ENCODE measurements around the gene OSTF1. TPM values are rescaled to one million over a fixed set of nuclear protein-coding genes. Genes with fewer than 3 reads are reported as not detected.

OSTF1 gene
- total RNA-seq (2022) (18.3 and 21.1 TPM in 2 replicates), Bru-seq, nascent RNA (percentile 57 among the genes with signal in this experiment), BruChase-seq, experiment 1, labeled RNA remaining after a 6-hour chase (percentile 53 among the genes with signal in this experiment), BruChase-seq, experiment 2, labeled RNA remaining after a 2-hour chase (percentile 51 among the genes with signal in this experiment)
- long read RNA-seq, transcript OSTF1-201 (10 exons, 1,319 nt) = major isoform, 32 of 36 reads
- long read RNA-seq, partial matches to known transcripts = 0 of 36 reads
- long read RNA-seq, other reads (novel, unspliced or antisense) = 4 of 36 reads

GRCh38 chr9:75087824-75088645, at the start of gene OSTF1, which contains the start of gene NMRK1:
OSTF1 (plus strand) TSS chr9:75088514; CDS start chr9:75088693, 179 bp downstream.
NMRK1 (minus strand) TSS chr9:75088155; CDS start chr9:75083115, 5,040 bp downstream.
- ChIA-PET CTCF (interaction anchor here (0.6 to 9.1 kb wide), 6 partner anchors 10 to 313 kb away, joined by 3 to 53 read pairs (median 4); partner anchors contain the start of gene CARNMT1), POLR2A (interaction anchor here (0.6 to 8.3 kb wide), 27 partner anchors 16 to 1939 kb away, joined by 3 to 121 read pairs (median 4); partner anchors contain the start of genes C9orf40 and CARNMT1)
- H3K4me1 Mint-ChIP-seq (ENCODE audit: insufficient read depth, unreplicated experiment) = peaks cover 28% of the 10 kb centered on the region
- no peaks in the 10 kb centered on the region for H3K9me3 Mint-ChIP-seq (ENCODE audit: unreplicated experiment)
- intact Hi-C loops (cut with micrococcal nuclease) = loop anchor here (5.0 kb wide), 3 partner anchors 99 to 1304 kb away; partner anchors contain the start of gene RFK
- TF ChIP-seq CTCF (IDR thresholded peaks at IDR 0.05; ENCODE audit: unreplicated experiment) = no peak
- H3K36me3 Mint-ChIP-seq (ENCODE audit: insufficient read depth, unreplicated experiment) = peaks cover 6% of the 10 kb centered on the region
- peak within 1 kb of the TSS; percentile 97 for H3K27ac Mint-ChIP-seq (ENCODE audit: low read depth, unreplicated experiment)
- peak; percentile 95 for DNase-seq (ENCODE audit: unreplicated experiment)
- H3K4me3 Mint-ChIP-seq (ENCODE audit: unreplicated experiment) = peak within 1 kb of the TSS; percentile 99
- no peaks in the 10 kb centered on the region for H3K27me3 Mint-ChIP-seq (ENCODE audit: insufficient read depth, unreplicated experiment)
- BruUV-seq (replicated peaks) = TSS peak; percentile 46

GRCh38 chr9:75039009-75039408, 49.3 kb upstream of the OSTF1 start:
- Mint-ChIP-seq H3K4me3 (ENCODE audit: unreplicated experiment) (no peak overlapping the region), H3K27ac (ENCODE audit: low read depth, unreplicated experiment) (no peak overlapping the region), H3K4me1 (ENCODE audit: insufficient read depth, unreplicated experiment) (no peaks in the 10 kb centered on the region), H3K27me3 (ENCODE audit: insufficient read depth, unreplicated experiment) (peaks cover 7% of the 10 kb centered on the region), H3K36me3 (ENCODE audit: insufficient read depth, unreplicated experiment) (no peaks in the 10 kb centered on the region), H3K9me3 (ENCODE audit: unreplicated experiment) (no peaks in the 10 kb centered on the region)
- BruUV-seq (replicated peaks) = no TSS peak
- intact Hi-C loops (cut with micrococcal nuclease) = no loop called here
- DNase-seq (ENCODE audit: unreplicated experiment) = no peak
- POLR2A ChIA-PET = interaction anchor here (0.7 to 2.0 kb wide), 2 partner anchors 11 to 14 kb away, joined by 3 to 5 read pairs; partner anchors contain the start of gene CARNMT1
- CTCF ChIA-PET = interaction anchor here (0.8 to 1.1 kb wide), 4 partner anchors 8 to 44 kb away, joined by 3 read pairs; no protein-coding TSS in a partner anchor
- no peak for TF ChIP-seq CTCF (IDR thresholded peaks at IDR 0.05; ENCODE audit: unreplicated experiment)

GRCh38 chr9:75039801-75040200, 48.5 kb upstream of the OSTF1 start:
- Mint-ChIP-seq H3K36me3 (ENCODE audit: insufficient read depth, unreplicated experiment) (no peaks in the 10 kb centered on the region), H3K9me3 (ENCODE audit: unreplicated experiment) (no peaks in the 10 kb centered on the region), H3K27ac (ENCODE audit: low read depth, unreplicated experiment) (no peak overlapping the region), H3K4me3 (ENCODE audit: unreplicated experiment) (no peak overlapping the region), H3K4me1 (ENCODE audit: insufficient read depth, unreplicated experiment) (no peaks in the 10 kb centered on the region), H3K27me3 (ENCODE audit: insufficient read depth, unreplicated experiment) (peaks cover 15% of the 10 kb centered on the region)
- CTCF ChIA-PET = interaction anchor here (0.6 to 1.1 kb wide), 5 partner anchors 8 to 39 kb away, joined by 3 read pairs; no protein-coding TSS in a partner anchor
- TF ChIP-seq CTCF (IDR thresholded peaks at IDR 0.05; ENCODE audit: unreplicated experiment) = no peak
- POLR2A ChIA-PET = interaction anchor here (2.0 kb wide), 1 partner anchor 11 kb away, joined by 5 read pairs; the partner anchor contains the start of gene CARNMT1
- intact Hi-C loops (cut with micrococcal nuclease) = no loop called here
- no peak for DNase-seq (ENCODE audit: unreplicated experiment)
- BruUV-seq (replicated peaks) = no TSS peak

GRCh38 chr9:75041041-75041440, 47.3 kb upstream of the OSTF1 start:
- no peak for DNase-seq (ENCODE audit: unreplicated experiment)
- POLR2A ChIA-PET = no interaction called here
- BruUV-seq (replicated peaks) = no TSS peak
- no peaks in the 10 kb centered on the region for H3K9me3 Mint-ChIP-seq (ENCODE audit: unreplicated experiment)
- no peak overlapping the region for H3K4me3 Mint-ChIP-seq (ENCODE audit: unreplicated experiment)
- H3K4me1 Mint-ChIP-seq (ENCODE audit: insufficient read depth, unreplicated experiment) = no peaks in the 10 kb centered on the region
- no peak for TF ChIP-seq CTCF (IDR thresholded peaks at IDR 0.05; ENCODE audit: unreplicated experiment)
- H3K27me3 Mint-ChIP-seq (ENCODE audit: insufficient read depth, unreplicated experiment) = peaks cover 27% of the 10 kb centered on the region
- H3K27ac Mint-ChIP-seq (ENCODE audit: low read depth, unreplicated experiment) = no peak overlapping the region
- intact Hi-C loops (cut with micrococcal nuclease) = no loop called here
- CTCF ChIA-PET = no interaction called here
- H3K36me3 Mint-ChIP-seq (ENCODE audit: insufficient read depth, unreplicated experiment) = no peaks in the 10 kb centered on the region
